ENCODE data around the gene CD200R1L.

- no peak for TF ChIP-seq EZH2phosphoT487 (IDR thresholded peaks at IDR 0.05; ENCODE audit: insufficient read depth, low read depth)
- TF ChIP-seq EZH2 (IDR thresholded peaks at IDR 0.05; ENCODE audit: insufficient read depth, poor library complexity, severe bottlenecking) = no peak
Observed at GRCh38 chr3:112773864-112774263, 72.8 kb downstream of the CD200R1L start.

Measured in GM23248 (cell line).